Measurements from ENCODE around the gene MYO5C.

The MYO5C gene

GRCh38 chr15:52143873-52144272, 151.7 kb downstream of the MYO5C start:
- Histone ChIP-seq H3K36me3 (peaks cover 21 to 69% (median 36%) of the 10 kb centered on the region in 3 donors), H3K27me3 (no peaks in the 10 kb centered on the region), H3K27ac (no peak overlapping the region), H3K4me3 (no peak overlapping the region), H3K4me1 (peaks cover 0 to 3% (median 0%) of the 10 kb centered on the region in 4 donors), H3K9me3 (no peaks in the 10 kb centered on the region)
- TF ChIP-seq, protein P1, sequence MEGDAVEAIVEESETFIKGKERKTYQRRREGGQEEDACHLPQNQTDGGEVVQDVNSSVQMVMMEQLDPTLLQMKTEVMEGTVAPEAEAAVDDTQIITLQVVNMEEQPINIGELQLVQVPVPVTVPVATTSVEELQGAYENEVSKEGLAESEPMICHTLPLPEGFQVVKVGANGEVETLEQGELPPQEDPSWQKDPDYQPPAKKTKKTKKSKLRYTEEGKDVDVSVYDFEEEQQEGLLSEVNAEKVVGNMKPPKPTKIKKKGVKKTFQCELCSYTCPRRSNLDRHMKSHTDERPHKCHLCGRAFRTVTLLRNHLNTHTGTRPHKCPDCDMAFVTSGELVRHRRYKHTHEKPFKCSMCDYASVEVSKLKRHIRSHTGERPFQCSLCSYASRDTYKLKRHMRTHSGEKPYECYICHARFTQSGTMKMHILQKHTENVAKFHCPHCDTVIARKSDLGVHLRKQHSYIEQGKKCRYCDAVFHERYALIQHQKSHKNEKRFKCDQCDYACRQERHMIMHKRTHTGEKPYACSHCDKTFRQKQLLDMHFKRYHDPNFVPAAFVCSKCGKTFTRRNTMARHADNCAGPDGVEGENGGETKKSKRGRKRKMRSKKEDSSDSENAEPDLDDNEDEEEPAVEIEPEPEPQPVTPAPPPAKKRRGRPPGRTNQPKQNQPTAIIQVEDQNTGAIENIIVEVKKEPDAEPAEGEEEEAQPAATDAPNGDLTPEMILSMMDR (IDR thresholded peaks at IDR 0.05): no peak
- DNase-seq: no peak
- intact Hi-C loops (cut with DNase I; ENCODE audit: low total_unique reads): loop anchor here (10.0 kb wide), 1 partner anchor 189 kb away; no protein-coding TSS in a partner anchor

All from tibial artery (tissue), 4 donors.